ENCODE results near the gene GLDN.

GLDN gene

DNA sequence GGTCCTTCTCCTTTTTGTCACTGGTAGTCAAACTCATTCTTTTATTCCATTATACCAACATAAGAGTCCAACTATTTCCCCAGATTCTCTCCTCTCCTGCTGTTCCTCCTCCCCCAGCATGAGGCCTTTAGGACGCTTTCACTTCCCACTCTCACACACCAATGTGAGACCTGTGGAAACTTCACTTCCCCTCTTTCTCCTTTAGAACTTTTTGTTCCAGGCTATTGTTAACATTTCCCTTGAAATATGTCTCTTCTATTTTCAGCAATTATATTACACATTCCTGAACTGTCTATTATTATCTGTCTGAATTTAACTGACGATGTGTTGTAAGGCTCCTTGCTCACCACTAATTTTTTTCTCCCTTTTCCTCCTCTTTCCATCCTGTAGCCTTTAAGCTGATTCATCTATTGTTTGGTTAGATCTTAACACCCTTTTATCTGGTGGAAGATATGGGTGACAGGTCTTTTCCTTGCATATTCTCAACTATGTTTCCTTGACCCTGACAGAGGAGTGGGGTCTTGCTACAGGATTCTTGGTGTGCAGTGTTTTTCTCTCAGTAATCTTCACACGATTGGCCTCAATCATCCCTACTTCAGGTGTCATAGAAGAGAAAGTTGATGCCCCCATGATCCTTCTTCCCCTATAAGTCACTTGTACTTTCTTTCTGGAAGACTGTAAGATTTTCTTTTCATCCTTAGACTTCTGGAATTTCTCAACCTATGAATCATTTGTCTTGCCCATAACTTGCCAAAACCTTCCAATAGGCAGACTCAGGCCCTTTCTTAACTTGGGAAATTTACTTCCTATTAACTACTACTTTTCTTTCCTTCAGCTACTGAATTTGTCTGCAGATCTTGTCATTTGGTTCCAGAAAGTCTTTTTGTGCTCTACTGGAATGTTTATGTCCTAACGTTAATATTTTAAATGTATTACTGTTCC, 9.0 kb upstream of the GLDN start:
- Histone ChIP-seq H3K36me3 (ENCODE audit: control insufficient read depth in 4 of 4, insufficient read depth in 4 of 4, low read length in 3 of 4) (no peaks in the 10 kb centered on the region), H3K9me3 (ENCODE audit: control extremely low read depth in 1 of 5, control insufficient read depth in 4 of 5, insufficient read depth in 2 of 5, low read depth in 1 of 5, low read length in 4 of 5) (peaks cover 0 to 2% (median 0%) of the 10 kb centered on the region in 5 experiments), H3K27ac (ENCODE audit: insufficient read depth in 1 of 2, low read depth in 1 of 2, low read length in 2 of 2, poor library complexity in 1 of 2, severe bottlenecking in 2 of 2) (no peak overlapping the region), H3K4me1 (ENCODE audit: control extremely low read depth in 1 of 4, control insufficient read depth in 4 of 4, insufficient read depth in 4 of 4, low read length in 3 of 4) (no peaks in the 10 kb centered on the region), H3K4me3 (ENCODE audit: control insufficient read depth in 1 of 7, extremely low read depth in 1 of 7, insufficient read depth in 4 of 7, low read depth in 2 of 7, low read length in 6 of 7) (no peak overlapping the region), H3K27me3 (replicated peaks in 2 of 5; ENCODE audit: control insufficient read depth in 4 of 5, insufficient read depth in 5 of 5, low read length in 4 of 5) (no peaks in the 10 kb centered on the region)
- DNase-seq, result no peak
- WGBS (ENCODE audit: insufficient coverage), result 92% methylated on average over 2 of the region's 4 CpGs
- POLR2A ChIA-PET, result no interaction called here
- CTCF ChIA-PET, result no interaction called here

DNA sequence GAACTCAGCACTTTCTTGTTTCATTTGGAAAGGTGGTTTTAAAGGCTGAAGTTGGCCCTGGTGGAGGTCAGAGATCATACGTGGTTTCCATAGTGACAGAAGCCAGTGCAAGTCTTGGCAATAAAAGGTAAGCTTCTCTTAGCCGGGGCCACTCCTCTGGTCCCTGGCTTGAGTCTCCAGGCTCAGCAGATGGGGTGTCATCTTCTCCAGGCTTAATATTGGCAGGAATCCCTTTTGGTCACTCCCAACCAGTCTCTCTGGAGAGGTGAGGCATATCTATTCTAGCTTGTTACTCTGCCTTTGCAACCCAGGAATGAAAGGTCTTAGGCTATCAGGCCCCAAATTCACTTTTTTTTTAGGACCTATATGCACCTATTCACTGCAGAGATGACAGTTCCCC, 7.9 kb upstream of the GLDN start:
- POLR2A ChIA-PET, result no interaction called here
- Histone ChIP-seq H3K4me1 (ENCODE audit: control extremely low read depth in 1 of 4, control insufficient read depth in 4 of 4, insufficient read depth in 4 of 4, low read length in 3 of 4) (no peaks in the 10 kb centered on the region), H3K36me3 (ENCODE audit: control insufficient read depth in 4 of 4, insufficient read depth in 4 of 4, low read length in 3 of 4) (no peaks in the 10 kb centered on the region), H3K27me3 (replicated peaks in 2 of 5; ENCODE audit: control insufficient read depth in 4 of 5, insufficient read depth in 5 of 5, low read length in 4 of 5) (no peaks in the 10 kb centered on the region), H3K9me3 (ENCODE audit: control extremely low read depth in 1 of 5, control insufficient read depth in 4 of 5, insufficient read depth in 2 of 5, low read depth in 1 of 5, low read length in 4 of 5) (peaks cover 0 to under 1% (median 0%) of the 10 kb centered on the region in 5 experiments), H3K4me3 (ENCODE audit: control insufficient read depth in 1 of 7, extremely low read depth in 1 of 7, insufficient read depth in 4 of 7, low read depth in 2 of 7, low read length in 6 of 7) (no peak overlapping the region), H3K27ac (ENCODE audit: insufficient read depth in 1 of 2, low read depth in 1 of 2, low read length in 2 of 2, poor library complexity in 1 of 2, severe bottlenecking in 2 of 2) (no peak overlapping the region)
- no peak for DNase-seq
- CTCF ChIA-PET, result no interaction called here
- 96% methylated on average over 2 of the region's 2 CpGs for WGBS (ENCODE audit: insufficient coverage)

DNA sequence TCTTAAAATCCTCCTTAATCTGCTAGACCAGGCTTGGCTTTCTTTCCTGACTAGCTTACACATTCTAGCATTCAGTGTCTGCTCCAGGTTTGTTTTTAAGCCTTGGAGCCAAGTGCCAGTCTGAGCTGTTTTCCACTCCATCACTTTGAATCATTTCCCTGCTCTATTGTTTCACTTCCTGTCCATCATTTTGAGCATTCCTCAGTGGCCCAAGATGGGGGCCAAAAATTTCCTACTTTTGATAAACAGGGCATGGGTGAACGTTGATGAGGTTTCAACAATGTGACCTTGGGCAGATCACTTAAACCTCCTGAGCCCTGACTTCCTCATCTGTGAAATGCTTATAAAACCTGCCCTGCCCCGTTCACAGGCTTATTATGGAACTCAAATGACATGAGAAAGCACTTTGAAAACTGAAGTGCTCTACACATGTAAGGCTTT, 7.4 kb upstream of the GLDN start:
- no peaks in the 10 kb centered on the region for H3K27me3 ChIP-seq (replicated peaks in 2 of 5; ENCODE audit: control insufficient read depth in 4 of 5, insufficient read depth in 5 of 5, low read length in 4 of 5)
- POLR2A ChIA-PET, result no interaction called here
- no peaks in the 10 kb centered on the region for H3K4me1 ChIP-seq (ENCODE audit: control extremely low read depth in 1 of 4, control insufficient read depth in 4 of 4, insufficient read depth in 4 of 4, low read length in 3 of 4)
- CTCF ChIA-PET, result no interaction called here
- WGBS (ENCODE audit: insufficient coverage), result 0% methylated on average over 1 of the region's 2 CpGs
- no peaks in the 10 kb centered on the region for H3K36me3 ChIP-seq (ENCODE audit: control insufficient read depth in 4 of 4, insufficient read depth in 4 of 4, low read length in 3 of 4)
- H3K9me3 ChIP-seq (ENCODE audit: control extremely low read depth in 1 of 5, control insufficient read depth in 4 of 5, insufficient read depth in 2 of 5, low read depth in 1 of 5, low read length in 4 of 5), result no peaks in the 10 kb centered on the region
- no peak overlapping the region for H3K27ac ChIP-seq (ENCODE audit: insufficient read depth in 1 of 2, low read depth in 1 of 2, low read length in 2 of 2, poor library complexity in 1 of 2, severe bottlenecking in 2 of 2)
- H3K4me3 ChIP-seq (ENCODE audit: control insufficient read depth in 1 of 7, extremely low read depth in 1 of 7, insufficient read depth in 4 of 7, low read depth in 2 of 7, low read length in 6 of 7), result no peak overlapping the region
- peak in 1 of 3 donors; percentile 3 for DNase-seq

DNA sequence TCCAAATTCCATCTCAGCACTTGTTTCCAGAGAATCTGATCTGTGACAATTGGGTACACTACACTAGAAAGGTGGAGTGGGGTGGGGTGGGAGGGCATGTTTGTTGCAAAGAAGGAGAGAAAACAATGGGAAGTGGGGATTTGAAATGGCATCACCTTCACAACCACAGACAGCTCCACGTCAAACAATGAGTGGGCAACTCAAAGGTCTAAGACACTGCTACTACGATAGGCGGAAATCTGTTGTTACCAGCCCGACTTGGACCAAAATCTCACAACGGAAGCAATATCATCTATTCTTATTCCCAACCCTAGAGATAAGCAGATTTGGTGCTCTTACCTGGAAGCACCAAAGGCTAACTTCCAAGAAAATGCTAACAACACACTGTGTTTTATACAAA, 6.4 kb upstream of the GLDN start:
- Histone ChIP-seq H3K4me1 (ENCODE audit: control extremely low read depth in 1 of 4, control insufficient read depth in 4 of 4, insufficient read depth in 4 of 4, low read length in 3 of 4) (no peaks in the 10 kb centered on the region), H3K27ac (ENCODE audit: insufficient read depth in 1 of 2, low read depth in 1 of 2, low read length in 2 of 2, poor library complexity in 1 of 2, severe bottlenecking in 2 of 2) (no peak overlapping the region)
- 100% methylated on average over 4 of the region's 5 CpGs for WGBS (ENCODE audit: insufficient coverage)

DNA sequence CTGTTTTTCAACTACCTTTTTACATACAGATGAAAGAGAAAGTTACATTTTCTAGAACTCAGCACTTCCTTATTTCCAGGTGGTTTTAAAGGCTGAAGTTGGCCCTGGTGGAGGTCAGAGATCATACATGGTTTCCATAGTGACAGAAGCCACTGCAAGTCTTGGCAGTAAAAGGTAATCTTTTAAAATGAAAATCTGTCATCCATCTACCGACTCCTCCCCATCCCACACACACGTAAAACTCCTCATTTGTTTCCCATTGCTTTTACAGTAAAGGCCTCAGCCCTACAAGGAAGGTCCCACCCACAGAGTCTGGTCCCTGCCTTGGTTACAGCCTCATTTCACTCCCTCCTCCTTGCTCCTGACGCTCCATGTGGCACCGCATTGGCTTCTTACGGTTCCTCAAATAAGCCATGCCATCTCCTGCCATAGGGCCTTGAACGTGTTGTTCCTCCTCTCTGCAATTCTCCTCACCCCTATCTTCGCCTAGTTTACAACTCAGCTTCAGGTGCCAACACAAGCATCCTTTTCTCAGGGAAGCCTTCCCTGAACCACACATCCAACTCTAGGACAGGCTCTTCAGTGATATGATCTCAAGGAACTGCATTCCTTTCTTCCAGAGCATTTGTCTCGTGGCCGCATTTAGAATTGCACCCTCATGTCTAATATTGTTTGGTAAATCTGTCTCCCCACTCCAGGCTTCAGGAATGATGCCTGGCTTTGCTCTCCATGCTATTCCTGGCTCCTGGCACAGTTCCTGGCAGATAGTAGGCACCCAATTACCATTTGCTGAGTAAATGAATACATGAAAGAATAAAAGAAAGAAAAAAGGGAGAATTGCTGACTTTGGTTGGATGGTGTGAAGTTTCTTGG, 5.7 kb upstream of the GLDN start:
- no peak overlapping the region for H3K4me3 ChIP-seq (ENCODE audit: control insufficient read depth in 1 of 7, extremely low read depth in 1 of 7, insufficient read depth in 4 of 7, low read depth in 2 of 7, low read length in 6 of 7)
- H3K27ac ChIP-seq (ENCODE audit: insufficient read depth in 1 of 2, low read depth in 1 of 2, low read length in 2 of 2, poor library complexity in 1 of 2, severe bottlenecking in 2 of 2), result no peak overlapping the region
- ChIA-PET CTCF (no interaction called here), POLR2A (interaction anchor here (0.6 kb wide), 1 partner anchor 381 kb away, joined by 3 read pairs; no protein-coding TSS in a partner anchor)
- WGBS (ENCODE audit: insufficient coverage), result 98% methylated on average over 7 of the region's 9 CpGs
- peaks cover 0 to 10% (median 6%) of the 10 kb centered on the region in 5 experiments for H3K27me3 ChIP-seq (replicated peaks in 2 of 5; ENCODE audit: control insufficient read depth in 4 of 5, insufficient read depth in 5 of 5, low read length in 4 of 5)
- H3K4me1 ChIP-seq (ENCODE audit: control extremely low read depth in 1 of 4, control insufficient read depth in 4 of 4, insufficient read depth in 4 of 4, low read length in 3 of 4), result no peaks in the 10 kb centered on the region
- H3K9me3 ChIP-seq (ENCODE audit: control extremely low read depth in 1 of 5, control insufficient read depth in 4 of 5, insufficient read depth in 2 of 5, low read depth in 1 of 5, low read length in 4 of 5), result no peaks in the 10 kb centered on the region
- peak in 1 of 3 donors; percentile 14 for DNase-seq
- no peaks in the 10 kb centered on the region for H3K36me3 ChIP-seq (ENCODE audit: control insufficient read depth in 4 of 4, insufficient read depth in 4 of 4, low read length in 3 of 4)

More for the DNA sequence above, 6.4 kb upstream of the GLDN start:
- no peaks in the 10 kb centered on the region for H3K36me3 ChIP-seq (ENCODE audit: control insufficient read depth in 4 of 4, insufficient read depth in 4 of 4, low read length in 3 of 4)
- ChIA-PET POLR2A (no interaction called here), CTCF (no interaction called here)
- no peak overlapping the region for H3K4me3 ChIP-seq (ENCODE audit: control insufficient read depth in 1 of 7, extremely low read depth in 1 of 7, insufficient read depth in 4 of 7, low read depth in 2 of 7, low read length in 6 of 7)
- peaks cover 0 to 3% (median 1%) of the 10 kb centered on the region in 5 experiments for H3K27me3 ChIP-seq (replicated peaks in 2 of 5; ENCODE audit: control insufficient read depth in 4 of 5, insufficient read depth in 5 of 5, low read length in 4 of 5)
- no peak for DNase-seq
- no peaks in the 10 kb centered on the region for H3K9me3 ChIP-seq (ENCODE audit: control extremely low read depth in 1 of 5, control insufficient read depth in 4 of 5, insufficient read depth in 2 of 5, low read depth in 1 of 5, low read length in 4 of 5)

DNA sequence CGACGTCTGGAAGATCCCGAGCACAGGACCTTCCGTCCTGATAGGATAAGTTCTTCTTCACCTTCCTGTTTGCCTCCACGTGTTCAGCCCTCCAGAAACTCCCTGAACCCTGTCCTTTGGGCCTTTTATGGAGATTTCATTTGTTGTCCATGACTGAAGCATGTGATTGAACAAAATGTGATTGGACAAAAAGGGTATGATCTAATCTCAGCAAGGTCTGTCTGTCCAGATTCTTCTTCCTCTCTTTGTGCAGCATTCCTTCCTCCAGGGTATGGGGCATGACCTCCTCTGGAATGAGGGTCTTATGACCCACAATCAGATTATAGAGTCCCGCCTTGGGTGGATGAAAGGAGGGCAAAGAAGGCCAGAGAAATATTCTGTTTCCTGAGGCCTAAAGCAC, 3.0 kb upstream of the GLDN start, which contains the start of gene CYP19A1:
Gene CYP19A1 (minus strand): TSS at position 101 of the 400 bp plus-strand sequence. CDS start 95,684 bp downstream, outside the sequence.
- no peak for DNase-seq
- Histone ChIP-seq H3K27me3 (replicated peaks in 2 of 5; ENCODE audit: control insufficient read depth in 4 of 5, insufficient read depth in 5 of 5, low read length in 4 of 5) (peaks cover 0 to 36% (median 18%) of the 10 kb centered on the region in 5 experiments), H3K27ac (ENCODE audit: insufficient read depth in 1 of 2, low read depth in 1 of 2, low read length in 2 of 2, poor library complexity in 1 of 2, severe bottlenecking in 2 of 2) (no peak within 1 kb of the TSS), H3K36me3 (ENCODE audit: control insufficient read depth in 4 of 4, insufficient read depth in 4 of 4, low read length in 3 of 4) (no peaks in the 10 kb centered on the region), H3K4me3 (ENCODE audit: control insufficient read depth in 1 of 7, extremely low read depth in 1 of 7, insufficient read depth in 4 of 7, low read depth in 2 of 7, low read length in 6 of 7) (no peak within 1 kb of the TSS), H3K9me3 (ENCODE audit: control extremely low read depth in 1 of 5, control insufficient read depth in 4 of 5, insufficient read depth in 2 of 5, low read depth in 1 of 5, low read length in 4 of 5) (no peaks in the 10 kb centered on the region), H3K4me1 (ENCODE audit: control extremely low read depth in 1 of 4, control insufficient read depth in 4 of 4, insufficient read depth in 4 of 4, low read length in 3 of 4) (peaks cover 0 to 12% (median 8%) of the 10 kb centered on the region in 4 experiments)
- POLR2A ChIA-PET, result no interaction called here
- WGBS (ENCODE audit: insufficient coverage), result no CpG with 5 or more reads among the region's 6 CpGs
- CTCF ChIA-PET, result no interaction called here
